ENCODE measurements around the gene CCDC183.
"Not testable (repeated sequence)": the region's sequence is repeated elsewhere in the genome, so short reads cannot be mapped to it uniquely, and the experiment has no call there.

CCDC183 gene

DNA sequence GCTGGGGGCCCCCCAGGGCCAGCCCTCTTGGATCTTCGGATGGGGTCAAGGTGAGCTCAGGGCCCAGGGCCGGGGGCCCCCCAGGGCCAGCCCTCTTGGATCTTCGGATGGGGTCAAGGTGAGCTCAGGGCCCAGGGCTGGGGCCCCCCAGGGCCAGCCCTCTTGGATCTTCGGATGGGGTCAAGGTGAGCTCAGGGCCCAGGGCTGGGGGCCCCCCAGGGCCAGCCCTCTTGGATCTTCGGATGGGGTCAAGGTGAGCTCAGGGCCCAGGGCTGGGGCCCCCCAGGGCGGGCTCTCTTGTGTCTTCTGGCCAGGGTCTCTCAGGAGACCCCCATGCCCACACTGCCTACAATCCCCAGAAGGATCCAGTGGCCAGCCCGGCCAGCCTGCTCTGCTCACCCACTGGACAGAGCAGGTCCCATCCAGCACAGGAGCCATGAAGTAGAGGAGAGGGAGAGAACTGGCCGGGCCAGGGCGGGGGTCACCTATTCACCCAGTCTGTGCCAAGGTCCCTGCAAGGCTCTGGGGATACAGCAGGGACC, 6.9 kb downstream of the CCDC183 start:
- DNase-seq = not testable (repeated sequence)

DNA sequence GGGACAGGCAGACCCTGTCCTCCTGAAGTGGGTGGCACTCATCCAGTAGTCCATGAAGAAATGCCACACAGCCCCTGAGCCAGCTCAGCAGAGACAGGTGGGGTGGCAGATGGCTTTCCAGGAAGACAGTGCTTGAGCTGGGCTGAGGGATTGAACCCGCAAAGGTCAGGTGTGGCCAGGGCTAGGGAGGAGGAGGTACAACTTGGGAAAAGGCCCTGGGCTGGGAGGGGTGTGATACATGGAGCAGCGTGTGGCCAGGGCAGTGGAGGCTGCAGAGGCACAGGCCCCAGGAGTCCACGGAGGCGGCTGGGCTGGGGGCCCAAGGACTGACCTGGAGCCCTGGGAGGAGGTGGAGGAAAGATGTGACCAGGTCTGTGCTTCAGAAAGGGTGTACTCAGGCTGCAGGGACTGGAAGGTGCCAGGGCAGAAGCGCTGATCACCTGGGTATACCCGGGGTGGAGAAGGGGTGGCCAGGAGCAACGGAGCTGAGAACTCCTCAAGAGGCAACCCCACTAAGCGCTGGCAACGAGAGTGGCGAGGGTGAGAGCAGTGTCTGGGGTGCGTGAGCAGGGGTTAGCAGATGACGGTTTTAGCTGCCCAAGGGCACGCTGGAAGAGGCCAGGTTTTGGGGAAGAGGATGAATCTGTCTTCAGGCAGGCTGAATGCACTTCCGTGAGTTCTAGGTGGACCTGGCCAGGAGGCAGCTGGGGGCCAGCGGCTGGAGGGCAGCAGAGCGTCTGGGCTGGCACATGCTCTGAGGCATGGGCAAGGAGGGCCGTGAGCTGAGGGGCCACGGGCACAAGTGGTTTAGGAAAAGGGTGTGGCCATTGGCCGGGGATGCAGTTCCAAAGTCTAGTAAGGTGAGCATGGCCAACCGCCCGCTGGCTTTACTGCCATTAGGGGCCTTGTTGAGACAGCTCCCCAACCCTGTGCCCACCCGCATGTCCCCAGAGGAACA, 7.7 kb downstream of the CCDC183 start:
- DNase-seq = no peak

GRCh38 chr9:136804509-136805206, 8.5 kb downstream of the CCDC183 start:
- peak in 1 of 2 experiments; percentile 23 for DNase-seq

- DNase-seq = no peak
Measured at GRCh38 chr9:136805207-136805740, 9.1 kb downstream of the CCDC183 start.

DNA sequence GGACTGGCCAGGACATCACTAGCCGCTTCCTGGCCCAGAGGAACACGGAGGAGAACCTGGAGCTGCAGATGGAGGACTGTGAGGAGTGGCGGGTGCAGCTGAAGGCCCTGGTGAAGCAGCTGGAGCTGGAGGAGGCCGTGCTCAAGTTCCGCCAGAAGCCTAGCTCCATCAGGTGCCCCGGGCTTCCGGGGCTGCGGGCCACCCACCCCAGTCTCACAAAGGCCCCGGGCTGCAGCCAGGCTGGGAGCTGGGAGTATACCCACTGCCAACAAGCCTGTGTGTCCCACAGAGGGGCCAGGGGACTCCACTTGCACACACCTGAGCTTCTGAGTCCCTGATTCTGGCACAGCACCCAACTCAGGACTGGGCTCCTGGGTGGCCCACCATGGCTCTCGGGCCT, 9.9 kb downstream of the CCDC183 start:
- no peak for DNase-seq

DNA sequence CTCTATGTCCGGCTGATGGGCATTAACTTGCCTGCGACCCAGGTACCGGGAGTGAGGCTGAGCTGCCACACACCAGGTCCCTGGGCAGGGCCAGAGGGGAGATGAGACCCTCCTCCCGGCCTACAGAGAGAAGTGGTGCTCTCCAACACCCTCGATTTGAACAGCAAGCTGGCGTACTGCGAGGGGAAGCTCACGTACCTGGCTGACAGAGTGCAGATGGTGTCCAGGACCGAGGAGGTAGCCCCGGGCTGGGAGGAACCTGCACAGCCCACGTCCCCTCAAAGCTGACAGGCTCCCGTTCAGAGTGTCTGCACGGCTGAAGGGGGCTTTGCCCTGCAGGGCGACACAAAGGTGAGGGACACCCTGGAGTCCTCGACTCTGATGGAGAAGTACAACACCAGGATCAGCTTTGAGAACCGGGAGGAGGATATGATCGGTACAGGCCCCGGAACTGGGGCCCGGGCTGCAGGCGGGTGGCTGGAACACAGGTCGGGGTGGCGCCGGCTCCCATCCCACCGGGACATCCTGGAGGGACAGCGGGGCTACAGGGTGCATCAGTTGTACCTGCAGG, 10.6 kb downstream of the CCDC183 start:
- DNase-seq = no peak

- peak; percentile 71 to 73 for DNase-seq
Measured at GRCh38 chr9:136807281-136808074, 11.3 kb downstream of the CCDC183 start, which contains the start of gene RABL6. TSS of gene RABL6 (plus strand) at chr9:136807948. CDS start at chr9:136808197, 249 bp downstream.

GRCh38 chr9:136808075-136808805, 12.1 kb downstream of the CCDC183 start:
- DNase-seq = no peak

GRCh38 chr9:136808806-136809158, 12.6 kb downstream of the CCDC183 start:
- DNase-seq = no peak

DNA sequence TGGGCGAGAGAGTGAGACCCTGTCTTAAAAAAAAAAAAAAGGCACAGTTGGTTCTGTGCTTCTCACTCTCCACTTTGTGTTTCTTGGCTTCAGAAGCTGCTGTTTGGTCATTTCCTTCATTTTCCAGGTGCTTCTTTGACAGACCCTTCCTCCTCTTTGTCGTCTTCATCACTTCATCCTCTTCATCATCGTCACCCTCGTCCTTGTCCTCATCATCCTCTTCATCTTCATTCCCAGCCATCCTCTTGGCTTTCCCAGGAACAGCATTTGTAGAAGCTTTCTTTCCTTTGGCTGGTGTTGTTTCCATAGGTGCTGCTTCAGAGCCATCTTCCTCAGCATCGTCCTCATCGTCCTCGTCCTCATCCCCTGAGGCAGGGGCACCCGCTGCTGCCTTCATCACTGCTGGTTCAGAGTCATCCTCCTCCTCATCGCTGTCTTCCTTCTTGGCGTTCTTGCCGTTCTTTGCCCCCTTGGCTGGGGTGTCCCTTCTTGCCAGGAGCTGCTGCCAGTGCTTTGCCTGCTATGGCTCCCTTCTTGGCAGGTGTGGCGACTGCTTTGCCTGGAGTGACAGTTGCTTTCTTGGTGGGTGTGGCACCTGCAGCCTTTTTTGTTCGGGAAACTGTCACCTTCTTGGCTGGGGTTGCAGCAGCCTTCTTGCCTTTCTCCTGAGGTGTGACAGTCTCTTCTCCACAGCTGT, 18.7 kb downstream of the CCDC183 start:
- DNase-seq = no peak

GRCh38 chr9:136815422-136815782, 19.3 kb downstream of the CCDC183 start:
- no peak for DNase-seq

- no peak for DNase-seq
Measured at GRCh38 chr9:136820971-136821825, 25.1 kb downstream of the CCDC183 start.

DNA sequence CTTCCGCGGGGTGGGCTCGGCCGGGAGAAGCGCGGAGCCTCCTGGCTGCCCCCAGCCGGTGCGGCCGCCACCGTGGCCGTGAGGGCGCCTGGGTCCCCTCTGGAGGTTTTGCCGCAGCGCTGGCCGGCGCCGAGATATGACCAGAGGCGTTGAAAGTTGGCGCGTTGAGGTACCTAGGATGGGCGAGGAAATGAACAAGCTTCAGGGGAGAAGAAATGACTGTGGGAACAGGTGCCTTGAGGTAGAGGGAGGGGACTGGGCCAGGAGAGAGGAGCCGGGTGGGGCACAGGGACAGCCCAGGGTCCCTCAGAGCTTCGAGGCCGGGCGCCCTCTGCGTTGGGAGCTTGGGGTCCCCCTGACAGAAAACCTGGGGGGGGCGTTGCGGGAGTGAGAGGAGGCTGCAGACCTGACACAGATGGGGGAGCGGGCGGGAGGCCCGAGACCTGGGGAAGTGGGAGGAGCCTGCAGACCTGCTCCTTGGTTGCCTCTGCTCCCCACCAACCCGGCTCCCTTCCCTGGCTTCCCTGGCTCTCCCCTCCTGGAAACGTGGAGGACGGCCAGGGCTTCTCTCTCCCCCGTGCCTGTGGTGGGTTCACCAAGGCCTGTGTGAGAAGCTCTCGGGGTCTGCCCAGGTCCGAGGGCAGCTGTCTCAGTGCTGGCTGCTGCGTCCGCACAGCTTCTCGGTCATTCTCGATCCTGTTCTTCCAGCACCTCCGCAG, 25.8 kb downstream of the CCDC183 start:
- DNase-seq = no peak

- DNase-seq = no peak
Measured at GRCh38 chr9:136823136-136824046, 27.3 kb downstream of the CCDC183 start.

DNA sequence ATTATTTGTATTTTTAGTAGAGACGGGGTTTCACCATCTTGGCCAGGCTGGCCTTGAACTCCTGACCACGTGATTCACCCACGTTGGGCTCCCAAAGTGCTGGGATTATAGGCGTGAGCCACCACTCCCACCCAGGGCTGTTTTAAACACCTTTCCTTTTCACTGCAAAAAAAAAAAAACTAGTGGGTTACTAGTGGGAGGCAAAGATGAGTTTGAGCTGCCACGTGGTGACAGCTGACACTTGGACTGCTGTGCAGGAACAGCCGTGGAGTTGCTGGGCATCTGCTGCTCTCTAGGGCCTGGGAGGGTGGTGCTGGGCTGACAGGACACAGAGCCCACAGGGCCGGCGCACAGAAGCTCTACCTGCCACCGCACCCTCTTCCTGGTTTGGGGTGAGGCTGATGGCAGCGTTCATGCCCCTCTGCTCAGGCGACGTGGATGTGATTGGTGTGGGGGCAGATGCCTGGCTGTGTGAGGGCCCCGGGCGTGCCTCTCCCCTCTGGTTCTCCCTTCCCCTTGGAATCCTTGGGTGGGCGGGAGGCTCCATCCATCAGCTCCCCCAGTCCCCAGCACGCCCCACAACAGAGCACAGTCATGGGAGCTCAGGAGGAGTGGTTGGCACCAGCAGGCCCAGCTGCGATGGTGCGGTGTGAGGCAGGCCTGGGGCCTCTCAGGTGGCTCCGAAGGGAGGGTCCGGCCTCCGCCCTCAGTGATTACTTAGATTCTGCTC, 28.5 kb downstream of the CCDC183 start:
- DNase-seq = no peak

- no peak for DNase-seq
Measured at GRCh38 chr9:136825295-136826187, 29.4 kb downstream of the CCDC183 start.

All from SHP77 (cell line).